Suprapubic skin (tissue), 4 donors: ENCODE measurements around the gene KCNA3. TPM values are rescaled to one million over a fixed set of nuclear protein-coding genes. Genes with fewer than 3 reads are reported as not detected.

ENCODE experiments used
- DNase-seq, 2 donors: peaks; one replicate each; pipeline ENCODE4 v3.0.0-alpha.2; 2019; ENCODE audit warnings: low spot score in 2 of 2
- H3K27ac ChIP-seq: fragments of 200-600 bp; sonication (generic); one replicate; pipeline ENCODE4 v1.5.1; 2019
- H3K27me3 ChIP-seq: fragments of 200-600 bp; sonication (generic); one replicate; pipeline ENCODE4 v1.5.1; 2019
- H3K36me3 ChIP-seq: fragments of 200-600 bp; sonication (generic); one replicate; pipeline ENCODE4 v1.5.1; 2019
- H3K4me1 ChIP-seq: fragments of 200-600 bp; sonication (generic); one replicate; pipeline ENCODE4 v1.5.1; 2019
- H3K4me3 ChIP-seq: fragments of 200-600 bp; sonication (generic); one replicate; pipeline ENCODE4 v1.5.1; 2019; ENCODE audit warnings: mild to moderate bottlenecking
- H3K9me3 ChIP-seq: fragments of 200-600 bp; sonication (generic); one replicate; pipeline ENCODE4 v1.5.1; 2019
- CTCF ChIP-seq, 2 donors: fragments of 200-600 bp in 1 of 2; fragments of 450-650 bp in 1 of 2; sonication (generic) in 1 of 2; IDR thresholded peaks; one replicate each; pipeline ENCODE4 v1.5.1; 2016 to 2019; ENCODE audit warnings: antibody characterized with exemption in 2 of 2, mild to moderate bottlenecking in 1 of 2, moderate library complexity in 1 of 2
- EP300 ChIP-seq: sonication (generic); formaldehyde crosslinking; IDR thresholded peaks from one replicate; pipeline ENCODE4 v1.6.1; 2017; ENCODE audit warnings: antibody characterized with exemption
- POLR2A ChIP-seq, 2 donors: fragments of 450-650 bp; IDR thresholded peaks; one replicate each; pipeline ENCODE4 v1.6.1; 2017; ENCODE audit warnings: antibody characterized with exemption in 2 of 2, mild to moderate bottlenecking in 2 of 2, moderate library complexity in 2 of 2
- POLR2AphosphoS5 ChIP-seq, 3 donors: sonication (generic); formaldehyde crosslinking; IDR thresholded peaks; one replicate each; pipeline ENCODE4 v1.6.1; 2017; ENCODE audit warnings: antibody characterized with exemption in 3 of 3
- WGBS: methylation state at CpG from one replicate; pipeline ENCODE4 v1.1.5; 2018; 5-methylcytosine and 5-hydroxymethylcytosine counted together
- total RNA-seq, 4 donors: library from RNA; depleted of rRNA; stranded (reverse); fragments of >200 nt; gene quantifications; one replicate each; pipeline ENCODE4 v1.1.0, GENCODE V29; 2016

KCNA3 gene
- total RNA-seq, result 1 to 10 TPM in 1 of 4 donors, under 1 TPM in 2, not detected in 1; 0.34 to 1.4 (median 0.80) TPM

- WGBS, result 3% methylated on average over 53 of the region's 97 CpGs
- no peak for DNase-seq
- Histone ChIP-seq H3K36me3 (no peaks in the 10 kb centered on the region), H3K27me3 (peaks cover 72% of the 10 kb centered on the region), H3K4me3 (peak within 1 kb of the TSS; percentile 59), H3K27ac (no peak within 1 kb of the TSS), H3K4me1 (peaks cover 17% of the 10 kb centered on the region), H3K9me3 (no peaks in the 10 kb centered on the region)
- TF ChIP-seq EP300 (no peak), POLR2A (IDR thresholded peaks at IDR 0.05) (no peak), CTCF (IDR thresholded peaks at IDR 0.05) (no peak), POLR2AphosphoS5 (IDR thresholded peaks at IDR 0.05) (no peak)
These were observed at the start of gene KCNA3 for GRCh38 chr1:110674337-110675059. Gene KCNA3 (minus strand): TSS chr1:110674940. CDS start chr1:110674809, 131 bp downstream.

DNA sequence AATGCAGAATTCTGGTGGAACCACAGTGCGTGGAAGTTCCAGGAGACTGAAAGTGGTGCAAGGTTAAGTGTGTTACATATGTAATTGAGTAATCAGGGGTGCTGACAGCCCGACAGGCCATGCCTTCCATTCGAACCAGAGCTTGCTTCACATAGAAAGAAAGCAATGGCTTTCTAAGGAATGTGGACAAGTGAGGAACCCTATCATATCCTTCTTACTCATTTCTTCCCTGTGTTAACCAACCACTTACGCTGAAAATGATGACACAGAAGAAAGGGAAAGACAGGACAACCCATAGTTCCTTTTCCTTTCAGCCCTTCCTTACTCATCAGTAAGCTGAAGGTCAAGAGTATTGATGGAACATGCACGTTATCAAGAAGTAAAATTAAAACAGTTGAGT is 48.1 kb upstream of the KCNA3 start:
- DNase-seq, result no peak
- H3K36me3 ChIP-seq, result no peaks in the 10 kb centered on the region
- H3K4me3 ChIP-seq, result no peak overlapping the region
- TF ChIP-seq EP300 (no peak), POLR2AphosphoS5 (IDR thresholded peaks at IDR 0.05) (no peak), CTCF (IDR thresholded peaks at IDR 0.05) (no peak), POLR2A (IDR thresholded peaks at IDR 0.05) (no peak)
- H3K27me3 ChIP-seq, result peaks cover 3% of the 10 kb centered on the region
- no peak overlapping the region for H3K27ac ChIP-seq
- 84% methylated on average over 5 of the region's 5 CpGs for WGBS
- H3K9me3 ChIP-seq, result no peaks in the 10 kb centered on the region
- no peaks in the 10 kb centered on the region for H3K4me1 ChIP-seq

DNA sequence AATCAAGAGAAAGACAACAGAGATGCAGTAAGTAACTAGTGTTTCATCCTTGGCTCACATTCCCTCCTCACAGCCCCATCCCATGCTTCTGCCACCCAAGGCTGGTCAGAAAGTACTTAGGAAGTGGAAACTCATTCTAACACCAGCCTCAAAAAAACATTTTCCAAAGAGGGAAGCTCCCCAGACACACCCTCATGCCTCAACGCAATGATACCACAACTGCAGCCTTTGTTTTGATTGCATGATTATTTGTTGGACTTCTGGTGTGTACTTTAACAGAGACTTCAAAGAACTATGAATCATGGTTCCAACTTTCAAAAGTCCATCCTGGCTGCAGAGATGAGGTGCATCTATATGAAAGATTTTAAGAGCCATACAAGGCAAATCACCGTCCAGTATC is 45.2 kb upstream of the KCNA3 start:
- no peak overlapping the region for H3K27ac ChIP-seq
- WGBS, result 69% methylated on average over 2 of the region's 2 CpGs
- H3K4me1 ChIP-seq, result no peaks in the 10 kb centered on the region
- H3K9me3 ChIP-seq, result no peaks in the 10 kb centered on the region
- no peaks in the 10 kb centered on the region for H3K36me3 ChIP-seq
- no peak overlapping the region for H3K4me3 ChIP-seq
- H3K27me3 ChIP-seq, result peaks cover 3% of the 10 kb centered on the region
- DNase-seq, result no peak
- no peak for TF ChIP-seq POLR2A (IDR thresholded peaks at IDR 0.05)

DNA sequence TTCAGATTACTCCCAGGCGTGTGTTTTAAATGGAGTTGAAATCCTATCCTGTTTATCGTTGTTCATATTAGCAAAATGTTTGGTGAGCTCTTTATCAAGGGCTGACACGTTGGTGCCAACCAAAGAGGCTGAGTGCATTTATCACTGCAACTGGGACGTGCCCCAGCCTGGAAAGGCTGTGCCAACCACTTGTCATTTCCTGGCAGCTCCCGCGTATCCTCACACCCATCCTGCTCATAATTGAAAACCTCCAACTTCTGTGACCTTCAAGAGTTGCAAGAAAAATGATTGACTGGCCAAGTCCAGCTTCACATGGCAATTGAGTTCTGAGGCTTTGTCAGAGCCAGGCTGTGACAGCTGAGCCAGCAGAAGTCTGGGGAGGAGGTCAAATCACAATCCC is 43.7 kb upstream of the KCNA3 start:
- Histone ChIP-seq H3K36me3 (no peaks in the 10 kb centered on the region), H3K4me1 (no peaks in the 10 kb centered on the region), H3K27me3 (peaks cover 3% of the 10 kb centered on the region), H3K4me3 (no peak overlapping the region), H3K27ac (no peak overlapping the region), H3K9me3 (no peaks in the 10 kb centered on the region)
- WGBS, result 48% methylated on average over 6 of the region's 6 CpGs
- TF ChIP-seq POLR2AphosphoS5 (IDR thresholded peaks at IDR 0.05) (no peak), POLR2A (IDR thresholded peaks at IDR 0.05) (no peak), EP300 (no peak), CTCF (IDR thresholded peaks at IDR 0.05) (no peak)
- no peak for DNase-seq

DNA sequence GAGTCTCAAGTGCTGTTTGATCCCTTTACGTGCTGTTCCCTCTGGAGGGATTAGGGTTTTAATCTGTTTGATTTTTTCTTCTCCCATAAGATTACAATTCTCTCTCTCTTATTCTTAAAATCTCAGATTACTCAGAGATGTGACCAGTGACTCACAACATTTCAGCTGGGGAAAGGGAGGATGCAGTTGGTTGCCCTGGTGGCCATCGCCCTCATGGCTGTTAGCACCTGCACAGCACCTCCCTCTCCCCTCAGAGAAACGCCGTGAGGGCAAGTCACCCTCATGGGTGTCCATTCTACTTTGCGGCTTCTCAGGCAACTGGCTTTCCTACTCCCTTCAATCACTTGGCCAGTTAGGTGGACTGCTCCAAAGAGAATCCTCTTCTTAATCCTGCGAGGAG is 42.4 kb upstream of the KCNA3 start:
- Histone ChIP-seq H3K4me1 (no peaks in the 10 kb centered on the region), H3K4me3 (no peak overlapping the region), H3K27me3 (peaks cover 3% of the 10 kb centered on the region), H3K9me3 (no peaks in the 10 kb centered on the region), H3K36me3 (no peaks in the 10 kb centered on the region), H3K27ac (no peak overlapping the region)
- 87% methylated on average over 6 of the region's 6 CpGs for WGBS
- TF ChIP-seq POLR2A (IDR thresholded peaks at IDR 0.05) (no peak), POLR2AphosphoS5 (IDR thresholded peaks at IDR 0.05) (no peak), CTCF (IDR thresholded peaks at IDR 0.05) (no peak), EP300 (no peak)
- no peak for DNase-seq
